GM12878 (cell line): Measurements from ENCODE around the gene GCDH. TPM values are rescaled to one million over a fixed set of nuclear protein-coding genes. Genes with fewer than 3 reads are reported as not detected.

Experiments
- BACH1 ChIP-seq: fragments of 450-650 bp; IDR thresholded peaks from 2 replicates; pipeline ENCODE4 v1.6.1; 2017; ENCODE audit warnings: mild to moderate bottlenecking, borderline replicate concordance
- BRCA1 ChIP-seq: IDR thresholded peaks from 2 replicates; pipeline ENCODE4 v1.6.1; 2011; ENCODE audit warnings: low read depth, low read length, improper control_type of control experiment
- CHD1 ChIP-seq: IDR thresholded peaks from 2 replicates; pipeline ENCODE4 v1.6.1; 2012; ENCODE audit warnings: low read depth, low read length, improper control_type of control experiment
- CREB1 ChIP-seq: IDR thresholded peaks from 2 replicates; pipeline ENCODE4 v1.6.1; 2012; ENCODE audit warnings: low read depth, mild to moderate bottlenecking, inconsistent platforms
- DPF2 ChIP-seq: fragments of 450-650 bp; IDR thresholded peaks from 2 replicates; pipeline ENCODE4 v1.6.1; 2017; ENCODE audit warnings: mild to moderate bottlenecking
- GATAD2B ChIP-seq: fragments of 450-650 bp; conservative IDR thresholded peaks from 2 replicates; pipeline ENCODE4 v1.6.1; 2017; ENCODE audit warnings: low read depth, mild to moderate bottlenecking, moderate library complexity
- MEF2A ChIP-seq: IDR thresholded peaks from 2 replicates; pipeline ENCODE4 v1.6.1; 2011; ENCODE audit warnings: low read depth, mild to moderate bottlenecking, low read length, moderate library complexity; ENCODE audit not compliant: insufficient read depth
- MEF2B ChIP-seq: fragments of 450-650 bp; IDR thresholded peaks from 2 replicates; pipeline ENCODE4 v1.6.1; 2018; ENCODE audit warnings: mild to moderate bottlenecking, moderate library complexity; ENCODE audit not compliant: partially characterized antibody, poor library complexity, severe bottlenecking
- MTA3 ChIP-seq: IDR thresholded peaks from 2 replicates; pipeline ENCODE4 v1.6.1; 2012; ENCODE audit warnings: low read length, inconsistent platforms, borderline replicate concordance
- NBN ChIP-seq: fragments of 450-650 bp; IDR thresholded peaks from 2 replicates; pipeline ENCODE4 v1.6.1; 2016
- NR2C1 ChIP-seq: fragments of 450-650 bp; IDR thresholded peaks from 2 replicates; pipeline ENCODE4 v1.6.1; 2017; ENCODE audit warnings: antibody characterized with exemption, mild to moderate bottlenecking, moderate library complexity
- PAX5 ChIP-seq: IDR thresholded peaks from 2 replicates; pipeline ENCODE4 v1.6.1; 2011; ENCODE audit warnings: low read depth, low read length, borderline replicate concordance
- PML ChIP-seq: IDR thresholded peaks from 2 replicates; pipeline ENCODE4 v1.6.1; 2012; ENCODE audit warnings: low read length, inconsistent platforms
- POLR2A ChIP-seq: IDR thresholded peaks from 2 replicates; pipeline ENCODE4 v1.6.1; 2011; ENCODE audit warnings: low read depth, mild to moderate bottlenecking, low read length
- SP1 ChIP-seq: IDR thresholded peaks from one replicate; pipeline ENCODE4 v1.6.1; 2011; ENCODE audit warnings: low read depth, low read length
- TCF3 ChIP-seq: IDR thresholded peaks from 2 replicates; pipeline ENCODE4 v1.6.1; 2012; ENCODE audit warnings: low read depth, mild to moderate bottlenecking, low read length, borderline replicate concordance; ENCODE audit not compliant: insufficient read depth
- TCF7 ChIP-seq: IDR thresholded peaks from 2 replicates; pipeline ENCODE4 v1.6.1; 2014; ENCODE audit warnings: antibody characterized with exemption, borderline replicate concordance
- ZSCAN29 ChIP-seq: fragments of 450-650 bp; IDR thresholded peaks from 2 replicates; pipeline ENCODE4 v1.6.1; 2017; ENCODE audit warnings: mild to moderate bottlenecking, moderate library complexity
- polyA plus RNA-seq, 11 experiments: library from polyadenylated mRNA; depleted of rRNA in 4 of 11; unstranded in 6 of 11; stranded (reverse) in 5 of 11; fragments of >200 nt; fragmentation: Nextera tagmentation in 4 of 11; fragmentation: Illumina TruSeq in 1 of 11; extraction: Ambion mirVana in 4 of 11; extraction: Trizol in 1 of 11; gene quantifications; 1 replicate in 1 of 11; 2 replicates in 10 of 11; pipeline versions ENCODE4 v1.2.1 to v1.2.3, GENCODE V29; 2011 to 2016; ENCODE audit warnings: inconsistent platforms in 2 of 11, missing spikeins in 2 of 11, low read depth in 1 of 11
- total RNA-seq, 4 experiments: library from RNA; depleted of rRNA in 3 of 4; stranded (reverse); fragments of >200 nt in 3 of 4; fragmentation: Illumina TruSeq in 1 of 4; extraction: Trizol in 1 of 4; gene quantifications; 2 replicates each; pipeline versions ENCODE4 v1.2.1 to v1.2.3, GENCODE V29; 2013 to 2021
- TF ChIP-seq, protein P1 (sequence below): fragments of 450-650 bp; IDR thresholded peaks from 2 replicates; pipeline ENCODE4 v1.6.1; 2016; ENCODE audit warnings: mild to moderate bottlenecking
- TF ChIP-seq, protein P2 (sequence below): fragments of 450-650 bp; IDR thresholded peaks from 2 replicates; pipeline ENCODE4 v1.6.1; 2017; ENCODE audit warnings: low read depth, mild to moderate bottlenecking, moderate library complexity
- TF ChIP-seq, protein P3 (sequence below): fragments of 450-650 bp; conservative IDR thresholded peaks from 2 replicates; pipeline ENCODE4 v1.6.1; 2017; ENCODE audit warnings: mild to moderate bottlenecking, moderate library complexity

GCDH gene
- total and polyA plus RNA-seq, 10 of the 15 experiments (the other 5 are each of a cell fraction or from before 2014, with no cell fraction given) = 4.2 to 69.4 (median 39.7) TPM

DNA sequence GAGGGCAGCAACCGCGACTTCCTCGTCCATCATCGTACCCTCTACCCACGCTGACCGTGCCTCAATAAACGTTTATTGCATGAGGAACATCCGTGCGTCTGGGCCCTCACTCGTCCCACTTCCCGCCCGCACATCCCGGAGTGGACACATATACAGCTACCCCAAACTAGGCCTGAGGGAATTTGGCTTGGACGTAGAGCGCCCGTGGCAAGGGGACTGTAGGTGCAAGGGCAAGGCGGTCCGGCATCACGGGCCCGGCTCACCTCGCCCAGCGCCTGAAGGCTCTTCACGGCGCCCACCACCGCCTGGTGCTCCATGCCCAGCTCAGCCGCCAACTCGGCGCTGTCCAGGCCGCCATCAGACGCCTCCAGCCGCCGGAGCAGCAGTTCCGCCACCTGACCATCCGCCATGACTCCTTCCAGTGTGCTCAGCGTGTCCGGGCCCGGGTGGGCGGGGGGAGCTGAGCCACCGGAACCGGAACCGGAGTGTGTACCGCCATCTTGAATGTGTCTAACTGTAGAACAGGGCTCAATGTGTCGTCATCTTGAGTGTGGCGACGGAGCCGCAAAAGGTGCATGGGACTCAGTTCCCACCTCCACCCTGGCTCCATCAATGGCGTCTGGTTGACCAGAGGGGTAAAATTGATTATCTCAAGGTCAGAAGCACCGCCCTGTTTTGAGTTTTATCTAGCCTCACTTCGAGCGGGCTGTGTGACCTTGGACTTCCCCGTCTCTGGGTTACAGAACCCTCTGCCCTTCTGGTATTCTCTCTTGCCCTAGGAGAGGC, 42.5 kb downstream of the GCDH start, which contains the start of gene FARSA (continued):
- TF ChIP-seq, protein P1, sequence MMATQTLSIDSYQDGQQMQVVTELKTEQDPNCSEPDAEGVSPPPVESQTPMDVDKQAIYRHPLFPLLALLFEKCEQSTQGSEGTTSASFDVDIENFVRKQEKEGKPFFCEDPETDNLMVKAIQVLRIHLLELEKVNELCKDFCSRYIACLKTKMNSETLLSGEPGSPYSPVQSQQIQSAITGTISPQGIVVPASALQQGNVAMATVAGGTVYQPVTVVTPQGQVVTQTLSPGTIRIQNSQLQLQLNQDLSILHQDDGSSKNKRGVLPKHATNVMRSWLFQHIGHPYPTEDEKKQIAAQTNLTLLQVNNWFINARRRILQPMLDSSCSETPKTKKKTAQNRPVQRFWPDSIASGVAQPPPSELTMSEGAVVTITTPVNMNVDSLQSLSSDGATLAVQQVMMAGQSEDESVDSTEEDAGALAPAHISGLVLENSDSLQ = peak; percentile 53
- TF ChIP-seq MTA3 = no peak
- peak; percentile 93 for TF ChIP-seq NR2C1
- 0 out of 2 replicates have a peak, but pooled peaks have one; percentile 22 for TF ChIP-seq TCF3
- TF ChIP-seq DPF2 = peak; percentile 46; the same call in 1 of the 2 replicates
- 0 out of 2 replicates have a peak, but pooled peaks have one; percentile 52 for TF ChIP-seq NBN
- peak; percentile 57 for TF ChIP-seq GATAD2B
- peak; percentile 53 for TF ChIP-seq CREB1
- TF ChIP-seq POLR2A = peak; percentile 99
- TF ChIP-seq, protein P2, sequence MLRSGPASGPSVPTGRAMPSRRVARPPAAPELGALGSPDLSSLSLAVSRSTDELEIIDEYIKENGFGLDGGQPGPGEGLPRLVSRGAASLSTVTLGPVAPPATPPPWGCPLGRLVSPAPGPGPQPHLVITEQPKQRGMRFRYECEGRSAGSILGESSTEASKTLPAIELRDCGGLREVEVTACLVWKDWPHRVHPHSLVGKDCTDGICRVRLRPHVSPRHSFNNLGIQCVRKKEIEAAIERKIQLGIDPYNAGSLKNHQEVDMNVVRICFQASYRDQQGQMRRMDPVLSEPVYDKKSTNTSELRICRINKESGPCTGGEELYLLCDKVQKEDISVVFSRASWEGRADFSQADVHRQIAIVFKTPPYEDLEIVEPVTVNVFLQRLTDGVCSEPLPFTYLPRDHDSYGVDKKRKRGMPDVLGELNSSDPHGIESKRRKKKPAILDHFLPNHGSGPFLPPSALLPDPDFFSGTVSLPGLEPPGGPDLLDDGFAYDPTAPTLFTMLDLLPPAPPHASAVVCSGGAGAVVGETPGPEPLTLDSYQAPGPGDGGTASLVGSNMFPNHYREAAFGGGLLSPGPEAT = peak; percentile 58; the same call in 1 of the 2 replicates
- no peak for TF ChIP-seq BRCA1
- TF ChIP-seq CHD1 = 0 out of 2 replicates have a peak, but pooled peaks have one; percentile 28
- peak; percentile 45 for TF ChIP-seq SP1
- TF ChIP-seq ZSCAN29 = no peak
- 0 out of 2 replicates have a peak, but pooled peaks have one; percentile 15 for TF ChIP-seq MEF2A
- TF ChIP-seq, protein P3, sequence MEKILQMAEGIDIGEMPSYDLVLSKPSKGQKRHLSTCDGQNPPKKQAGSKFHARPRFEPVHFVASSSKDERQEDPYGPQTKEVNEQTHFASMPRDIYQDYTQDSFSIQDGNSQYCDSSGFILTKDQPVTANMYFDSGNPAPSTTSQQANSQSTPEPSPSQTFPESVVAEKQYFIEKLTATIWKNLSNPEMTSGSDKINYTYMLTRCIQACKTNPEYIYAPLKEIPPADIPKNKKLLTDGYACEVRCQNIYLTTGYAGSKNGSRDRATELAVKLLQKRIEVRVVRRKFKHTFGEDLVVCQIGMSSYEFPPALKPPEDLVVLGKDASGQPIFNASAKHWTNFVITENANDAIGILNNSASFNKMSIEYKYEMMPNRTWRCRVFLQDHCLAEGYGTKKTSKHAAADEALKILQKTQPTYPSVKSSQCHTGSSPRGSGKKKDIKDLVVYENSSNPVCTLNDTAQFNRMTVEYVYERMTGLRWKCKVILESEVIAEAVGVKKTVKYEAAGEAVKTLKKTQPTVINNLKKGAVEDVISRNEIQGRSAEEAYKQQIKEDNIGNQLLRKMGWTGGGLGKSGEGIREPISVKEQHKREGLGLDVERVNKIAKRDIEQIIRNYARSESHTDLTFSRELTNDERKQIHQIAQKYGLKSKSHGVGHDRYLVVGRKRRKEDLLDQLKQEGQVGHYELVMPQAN = peak; percentile 90
- peak; percentile 67; the same call in 1 of the 2 replicates for TF ChIP-seq BACH1
- TF ChIP-seq PAX5 = peak; percentile 55; the same call in 1 of the 2 replicates
- TF ChIP-seq PML = peak; percentile 82; the same call in 1 of the 2 replicates
- TF ChIP-seq TCF7 = no peak
- peak; percentile 37 for TF ChIP-seq MEF2B
